ENCODE measurements around the gene FZR1. TPM values are rescaled to one million over a fixed set of nuclear protein-coding genes. Genes with fewer than 3 reads are reported as not detected.

Gene FZR1
- total and polyA plus RNA-seq, 2 experiments from 2014 or later = 16.1 to 39.2 TPM

DNA sequence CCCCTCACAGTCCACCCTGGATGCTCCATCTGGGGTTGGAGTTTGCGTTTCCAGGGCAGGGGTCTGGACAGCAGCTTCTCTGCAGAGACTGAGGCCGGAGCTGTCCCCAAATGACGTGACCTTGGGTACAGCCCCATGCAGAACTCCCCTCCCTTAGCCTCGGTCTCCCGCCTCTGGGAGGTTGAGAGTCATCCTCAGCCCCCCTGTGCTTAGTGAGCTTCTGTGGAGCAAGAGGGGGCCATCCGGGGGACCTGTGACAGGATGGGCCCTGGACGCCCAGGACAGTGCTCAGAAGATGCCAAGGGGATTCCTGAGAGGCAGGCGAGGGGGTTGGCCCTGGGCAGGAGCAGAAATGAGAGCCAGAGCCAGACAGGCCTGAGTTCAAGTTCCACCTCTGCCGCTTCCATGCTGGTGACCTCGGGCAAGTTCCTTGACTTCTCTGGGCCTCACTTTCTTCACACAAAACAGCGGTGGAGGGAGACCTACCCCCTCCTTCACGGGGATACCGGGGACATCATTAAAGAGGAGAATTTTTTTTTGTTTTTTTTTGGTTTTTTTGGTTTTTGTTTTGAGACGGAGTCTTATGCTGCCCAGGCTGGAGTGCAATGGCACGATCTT is 46.0 kb upstream of the FZR1 start (continued):
- TF ChIP-seq POLR2AphosphoS5 (IDR thresholded peaks at IDR 0.05; ENCODE audit: low read depth) (no peak), EZH2 (IDR thresholded peaks at IDR 0.05; ENCODE audit: low read depth, unreplicated experiment) (no peak), STAT1 (IDR thresholded peaks at IDR 0.05; ENCODE audit: unreplicated experiment) (no peak), JUNB (IDR thresholded peaks at IDR 0.05; ENCODE audit: unreplicated experiment) (no peak), CREB1 (CRISPR knock-in tag; IDR thresholded peaks at IDR 0.05; ENCODE audit: low read depth) (no peak)
- TF ChIP-seq, protein P1, sequence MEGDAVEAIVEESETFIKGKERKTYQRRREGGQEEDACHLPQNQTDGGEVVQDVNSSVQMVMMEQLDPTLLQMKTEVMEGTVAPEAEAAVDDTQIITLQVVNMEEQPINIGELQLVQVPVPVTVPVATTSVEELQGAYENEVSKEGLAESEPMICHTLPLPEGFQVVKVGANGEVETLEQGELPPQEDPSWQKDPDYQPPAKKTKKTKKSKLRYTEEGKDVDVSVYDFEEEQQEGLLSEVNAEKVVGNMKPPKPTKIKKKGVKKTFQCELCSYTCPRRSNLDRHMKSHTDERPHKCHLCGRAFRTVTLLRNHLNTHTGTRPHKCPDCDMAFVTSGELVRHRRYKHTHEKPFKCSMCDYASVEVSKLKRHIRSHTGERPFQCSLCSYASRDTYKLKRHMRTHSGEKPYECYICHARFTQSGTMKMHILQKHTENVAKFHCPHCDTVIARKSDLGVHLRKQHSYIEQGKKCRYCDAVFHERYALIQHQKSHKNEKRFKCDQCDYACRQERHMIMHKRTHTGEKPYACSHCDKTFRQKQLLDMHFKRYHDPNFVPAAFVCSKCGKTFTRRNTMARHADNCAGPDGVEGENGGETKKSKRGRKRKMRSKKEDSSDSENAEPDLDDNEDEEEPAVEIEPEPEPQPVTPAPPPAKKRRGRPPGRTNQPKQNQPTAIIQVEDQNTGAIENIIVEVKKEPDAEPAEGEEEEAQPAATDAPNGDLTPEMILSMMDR (conservative IDR thresholded peaks at IDR 0.05; ENCODE audit: low read depth in 2 of 2) = no peak
- TF ChIP-seq, protein P2, sequence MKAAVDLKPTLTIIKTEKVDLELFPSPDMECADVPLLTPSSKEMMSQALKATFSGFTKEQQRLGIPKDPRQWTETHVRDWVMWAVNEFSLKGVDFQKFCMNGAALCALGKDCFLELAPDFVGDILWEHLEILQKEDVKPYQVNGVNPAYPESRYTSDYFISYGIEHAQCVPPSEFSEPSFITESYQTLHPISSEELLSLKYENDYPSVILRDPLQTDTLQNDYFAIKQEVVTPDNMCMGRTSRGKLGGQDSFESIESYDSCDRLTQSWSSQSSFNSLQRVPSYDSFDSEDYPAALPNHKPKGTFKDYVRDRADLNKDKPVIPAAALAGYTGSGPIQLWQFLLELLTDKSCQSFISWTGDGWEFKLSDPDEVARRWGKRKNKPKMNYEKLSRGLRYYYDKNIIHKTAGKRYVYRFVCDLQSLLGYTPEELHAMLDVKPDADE (IDR thresholded peaks at IDR 0.05) = no peak

DNA sequence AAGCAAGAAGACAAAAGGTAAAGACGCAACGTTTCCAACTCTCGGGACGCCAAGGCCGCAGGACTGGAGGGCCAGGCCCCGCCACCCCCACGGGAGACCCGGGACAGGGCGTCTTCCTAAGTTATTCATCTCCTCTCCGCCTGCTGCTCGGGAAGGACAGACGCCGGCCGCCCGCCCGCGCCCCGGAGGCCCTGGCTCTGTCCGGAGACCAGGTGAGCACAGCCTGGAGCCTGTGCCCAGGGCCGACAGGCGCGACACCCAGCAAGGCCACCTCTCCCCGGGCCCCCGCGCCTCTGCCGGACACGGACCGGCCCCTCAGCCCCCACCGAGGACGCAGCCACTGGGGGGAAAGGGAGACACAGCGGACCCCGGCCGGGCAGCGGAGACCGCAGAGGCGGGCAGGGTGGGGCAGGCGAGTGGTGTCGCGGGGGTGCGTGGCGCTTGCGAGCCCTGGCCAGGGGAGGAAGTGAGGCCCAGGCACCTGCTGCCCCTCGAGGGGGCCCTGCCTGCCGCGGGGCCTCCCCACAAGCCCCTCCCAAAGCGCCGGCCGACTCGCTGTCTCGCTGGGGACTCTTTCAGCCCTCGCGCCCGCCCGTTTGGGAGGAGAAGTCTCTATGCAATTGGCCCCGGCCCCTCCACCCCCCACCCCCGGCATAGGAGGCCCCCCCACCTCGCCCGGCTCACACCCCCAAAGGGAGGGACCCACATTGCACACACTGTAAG is 43.0 kb upstream of the FZR1 start:
- H3K4me2 ChIP-seq = peak overlapping the region; percentile 86
- peaks cover 6% of the 10 kb centered on the region; the same call in 1 of the 2 replicates for H3F3A ChIP-seq (replicated peaks; ENCODE audit: low read depth)
- Mint-ChIP-seq H3K9me3 (peaks cover 14% of the 10 kb centered on the region), H3K4me1 (peaks cover 16% of the 10 kb centered on the region), H3K27ac (no peak overlapping the region), H3K4me3 (peak overlapping the region; percentile 60), H3K27me3 (ENCODE audit: insufficient read depth, low read depth, poor library complexity) (peaks cover 63% of the 10 kb centered on the region), H3K36me3 (ENCODE audit: low read depth) (peaks cover 3% of the 10 kb centered on the region; the same call in 1 of the 3 replicates)
- no peak overlapping the region for H3K27ac ChIP-seq (ENCODE audit: low read depth)
- no peak overlapping the region for H2AFZ ChIP-seq
- H3K36me3 ChIP-seq (ENCODE audit: insufficient read depth) = no peaks in the 10 kb centered on the region
- H3K4me1 ChIP-seq (ENCODE audit: insufficient read depth) = peaks cover 25% of the 10 kb centered on the region
- peak overlapping the region; percentile 65 for H3K4me3 ChIP-seq
- peaks cover 9% of the 10 kb centered on the region for H4K20me1 ChIP-seq (replicated peaks; ENCODE audit: insufficient read depth)
- H3K27me3 ChIP-seq (ENCODE audit: insufficient read depth) = peaks cover 84% of the 10 kb centered on the region
- peak; percentile 77 for TF ChIP-seq EZH2 (IDR thresholded peaks at IDR 0.05; ENCODE audit: low read depth, unreplicated experiment)
- TF ChIP-seq, protein P1 (conservative IDR thresholded peaks at IDR 0.05; ENCODE audit: low read depth in 2 of 2) = no peak
- peak; percentile 22 for ATAC-seq
- H3K9me2 ChIP-seq (ENCODE audit: insufficient read depth) = no peaks in the 10 kb centered on the region
- no peaks in the 10 kb centered on the region for H3K79me2 ChIP-seq (replicated peaks; ENCODE audit: insufficient read depth)
- peak; percentile 56 for DNase-seq (ENCODE audit: low spot score)
